GM18498 (cell line): ENCODE results near the gene TJAP1.
"Not testable (repeated sequence)": the region's sequence is repeated elsewhere in the genome, so short reads cannot be mapped to it uniquely, and the experiment has no call there.

Experiments
- ATAC-seq: cut with Tn5 transposase; IDR thresholded peaks from one replicate; pipeline ENCODE4 v1.9.1; 2021; ENCODE audit warnings: mild to moderate bottlenecking, moderate library complexity; ENCODE audit not compliant: unreplicated experiment

TJAP1 gene

DNA sequence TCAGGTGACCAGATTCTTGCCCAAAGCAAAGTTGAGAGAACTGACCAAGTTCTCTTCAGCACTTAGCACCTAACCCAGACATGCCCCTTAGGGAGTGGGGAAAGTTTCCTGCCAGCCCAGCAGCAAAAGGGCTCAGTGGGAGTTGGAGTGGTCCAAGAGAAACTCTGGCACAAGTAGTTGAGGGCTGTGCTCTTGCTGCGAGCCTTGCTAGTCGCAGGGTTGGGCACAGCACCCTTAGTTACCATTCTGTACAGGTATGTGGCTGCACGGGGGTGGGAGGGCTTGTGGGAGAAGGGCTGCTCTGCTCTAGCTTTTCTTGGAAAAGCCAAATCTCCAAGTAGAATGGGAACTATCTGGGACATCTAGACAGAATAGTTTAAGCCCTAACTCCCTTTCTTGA, 45.9 kb downstream of the TJAP1 start:
- no peak for ATAC-seq

DNA sequence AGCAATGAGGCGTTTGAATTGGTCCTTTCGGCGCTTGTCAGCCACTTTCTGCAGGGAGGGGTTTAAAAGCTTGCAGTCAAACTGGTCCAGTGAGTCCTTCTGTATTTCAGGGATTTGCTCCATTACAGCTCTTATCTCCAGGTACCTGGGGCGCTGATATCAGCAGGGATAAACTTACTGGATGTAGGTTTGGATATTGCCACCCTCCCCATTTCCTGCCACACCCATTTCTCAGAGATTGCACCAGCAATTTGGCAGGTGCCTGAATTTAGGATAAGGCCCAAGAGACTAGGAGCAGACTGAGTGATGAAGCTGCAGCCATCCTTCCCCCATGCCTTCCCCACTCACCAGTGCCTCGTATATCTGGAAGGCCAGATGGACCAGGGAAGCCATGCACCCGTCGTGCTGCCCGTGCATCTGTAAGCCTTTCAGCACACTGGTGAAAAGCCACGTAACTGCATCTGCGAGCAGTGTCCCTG, 47.2 kb downstream of the TJAP1 start:
- ATAC-seq: no peak

DNA sequence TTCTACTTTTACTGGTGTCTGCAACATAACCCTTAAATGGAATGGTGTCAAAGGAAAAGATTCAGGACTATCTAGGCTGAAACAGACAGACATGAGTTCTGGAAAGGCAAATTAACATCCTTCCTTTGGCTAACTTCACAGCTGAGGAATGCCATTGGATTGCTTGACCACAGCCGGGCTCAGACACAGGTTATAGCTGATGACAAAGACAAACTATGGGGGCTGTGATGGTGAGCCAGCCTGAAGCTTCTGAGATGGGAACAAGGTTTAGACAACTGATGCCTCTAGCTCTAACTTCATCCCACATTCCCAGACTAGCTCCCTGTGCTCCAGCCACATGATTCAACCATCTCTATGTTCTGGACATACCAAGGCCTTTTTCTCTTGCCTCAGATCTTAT, 54.8 kb downstream of the TJAP1 start:
- no peak for ATAC-seq

DNA sequence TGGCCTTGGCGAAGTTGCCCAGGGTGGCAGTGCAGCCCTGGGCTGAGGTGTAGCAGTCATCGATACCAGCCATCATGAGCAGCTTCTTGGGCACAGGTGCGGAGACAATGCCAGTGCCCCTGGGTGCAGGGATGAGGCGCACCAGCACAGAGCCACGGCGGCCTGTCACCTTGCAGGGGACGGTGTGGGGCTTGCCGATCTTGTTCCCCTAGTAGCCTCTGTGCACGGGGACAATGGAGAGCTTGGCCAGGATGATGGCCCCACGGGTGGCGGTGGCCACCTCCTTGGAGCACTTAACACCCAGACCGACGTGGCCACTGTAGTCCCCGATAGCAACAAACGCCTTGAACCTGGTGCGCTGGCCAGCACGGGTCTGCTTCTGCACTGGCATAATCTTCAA, 61.6 kb downstream of the TJAP1 start:
- not testable (repeated sequence) for ATAC-seq

DNA sequence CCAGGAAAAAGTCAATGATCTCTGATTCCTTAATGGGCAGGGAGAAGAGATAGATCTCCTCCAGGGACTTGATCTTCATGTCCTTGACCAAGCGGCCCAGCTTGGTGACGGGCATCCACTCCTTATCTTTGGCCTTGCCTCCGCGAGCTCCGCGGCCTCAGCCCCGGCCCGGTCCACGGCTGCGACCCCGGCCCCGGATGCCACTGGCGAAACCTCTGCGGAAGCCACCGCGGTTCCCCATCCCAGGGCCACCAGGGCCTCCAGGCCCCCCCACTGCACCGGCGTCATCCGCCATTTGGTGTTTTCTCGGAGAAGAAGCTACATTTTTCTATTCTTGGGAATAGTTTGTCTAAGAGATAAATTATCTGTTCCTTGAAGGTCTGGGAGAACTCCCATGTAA, 62.0 kb downstream of the TJAP1 start:
- not testable (repeated sequence) for ATAC-seq

DNA sequence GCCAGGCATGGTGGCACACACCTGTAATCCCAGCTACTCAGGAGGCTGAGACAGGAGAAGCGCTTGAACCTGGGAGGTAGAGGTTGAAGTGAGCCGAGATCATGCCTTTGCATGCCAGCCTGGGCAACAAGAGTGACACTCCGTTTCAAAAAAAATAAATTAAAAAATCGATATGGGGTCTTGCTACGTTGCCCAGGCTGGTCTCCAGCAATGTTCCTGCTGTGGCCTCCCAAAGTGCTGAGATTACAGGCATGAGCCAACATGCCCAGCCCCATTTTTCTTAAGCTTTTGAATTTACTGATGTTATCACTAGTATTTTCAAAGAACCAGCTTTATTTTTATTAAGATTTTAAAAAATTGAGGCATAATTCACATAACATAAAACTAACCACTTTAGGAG, 63.1 kb downstream of the TJAP1 start:
- no peak for ATAC-seq

DNA sequence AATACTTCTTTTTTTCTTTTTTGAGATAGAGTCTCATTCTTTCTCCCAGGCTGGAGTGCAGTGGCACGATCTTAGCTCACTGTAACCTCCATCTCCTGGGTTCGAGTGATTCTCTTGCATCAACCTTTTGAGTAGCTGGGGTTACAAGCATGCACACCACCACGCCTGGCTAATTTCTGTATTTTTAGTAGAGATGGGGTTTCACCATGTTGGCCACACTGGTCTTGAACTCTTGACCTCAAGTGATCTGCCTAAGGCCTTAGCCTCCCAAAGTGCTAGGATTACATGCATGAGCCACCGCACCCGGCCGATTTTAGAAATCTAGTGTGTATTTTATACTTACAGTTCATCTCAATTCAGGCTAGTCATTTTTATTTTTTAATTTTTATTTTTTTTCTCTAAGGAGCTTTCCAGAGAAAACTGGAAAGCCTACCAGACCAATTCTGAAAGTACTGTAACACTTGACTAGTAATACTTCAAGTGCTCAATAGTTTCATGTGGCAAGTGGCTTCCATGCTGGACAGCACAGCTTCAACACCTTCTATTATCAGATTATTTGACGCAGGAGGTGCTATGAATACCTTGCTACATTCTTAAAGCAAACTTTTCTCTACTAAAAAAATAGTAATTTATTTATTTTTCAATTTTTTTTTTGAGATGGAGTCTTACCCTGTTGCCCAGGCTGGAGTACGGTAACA, 64.6 kb downstream of the TJAP1 start:
- peak; percentile 51 for ATAC-seq

DNA sequence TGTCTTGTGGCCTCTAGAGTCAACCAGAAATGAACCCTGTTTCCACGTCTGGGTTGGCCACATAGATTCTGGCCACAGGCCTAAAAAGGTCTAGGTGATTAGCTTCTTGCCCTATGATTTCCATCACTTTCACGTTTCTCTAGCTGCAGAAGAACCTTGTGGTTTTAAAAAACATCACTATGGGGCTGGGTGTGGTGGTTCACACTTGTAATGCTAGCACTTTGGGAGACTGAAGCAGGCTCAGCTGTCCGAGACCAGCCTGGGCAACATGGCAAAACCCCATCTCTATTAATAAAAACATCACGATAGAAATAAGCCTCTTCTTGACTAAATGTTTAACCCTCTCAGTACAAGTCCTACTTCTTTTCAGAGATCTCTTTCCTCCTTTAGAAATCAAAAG, 67.1 kb downstream of the TJAP1 start:
- ATAC-seq: peak; percentile 57

DNA sequence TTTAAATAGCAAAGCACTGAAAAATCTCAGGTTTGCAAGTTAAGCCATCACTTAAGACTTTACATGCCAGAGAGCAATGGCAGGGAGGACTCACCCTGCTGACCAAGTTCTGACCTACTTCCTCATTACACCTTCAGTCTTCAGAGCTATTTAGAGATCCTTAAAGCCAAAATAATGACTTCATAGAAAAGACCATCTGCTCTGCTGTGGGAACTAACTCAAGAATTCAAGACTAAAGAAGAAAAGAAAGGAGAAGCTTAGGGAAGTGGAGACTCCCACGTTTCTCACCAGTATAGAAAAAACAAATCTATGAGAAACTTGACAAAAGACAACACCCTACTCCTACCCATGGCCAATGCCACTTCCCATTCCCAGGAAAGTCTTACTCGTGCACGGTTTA, 69.9 kb downstream of the TJAP1 start:
- ATAC-seq: no peak
